NCI-H1105 treated with DMSO at 0.1 percent for 48 hours (cell line): ENCODE measurements around the gene CROCC2.
A peak's percentile ranks its signal among the peaks of the same experiment; 100 is the strongest.

Source experiments
- DNase-seq: peaks from one replicate; lab custom pipeline; 2025; lab: John Stamatoyannopoulos, UW

CROCC2 gene

GRCh38 chr2:240875228-240876034, 30.7 kb upstream of the CROCC2 start:
- DNase-seq, result no peak

- DNase-seq, result no peak
Observed at GRCh38 chr2:240876035-240876474, 30.1 kb upstream of the CROCC2 start.

DNA sequence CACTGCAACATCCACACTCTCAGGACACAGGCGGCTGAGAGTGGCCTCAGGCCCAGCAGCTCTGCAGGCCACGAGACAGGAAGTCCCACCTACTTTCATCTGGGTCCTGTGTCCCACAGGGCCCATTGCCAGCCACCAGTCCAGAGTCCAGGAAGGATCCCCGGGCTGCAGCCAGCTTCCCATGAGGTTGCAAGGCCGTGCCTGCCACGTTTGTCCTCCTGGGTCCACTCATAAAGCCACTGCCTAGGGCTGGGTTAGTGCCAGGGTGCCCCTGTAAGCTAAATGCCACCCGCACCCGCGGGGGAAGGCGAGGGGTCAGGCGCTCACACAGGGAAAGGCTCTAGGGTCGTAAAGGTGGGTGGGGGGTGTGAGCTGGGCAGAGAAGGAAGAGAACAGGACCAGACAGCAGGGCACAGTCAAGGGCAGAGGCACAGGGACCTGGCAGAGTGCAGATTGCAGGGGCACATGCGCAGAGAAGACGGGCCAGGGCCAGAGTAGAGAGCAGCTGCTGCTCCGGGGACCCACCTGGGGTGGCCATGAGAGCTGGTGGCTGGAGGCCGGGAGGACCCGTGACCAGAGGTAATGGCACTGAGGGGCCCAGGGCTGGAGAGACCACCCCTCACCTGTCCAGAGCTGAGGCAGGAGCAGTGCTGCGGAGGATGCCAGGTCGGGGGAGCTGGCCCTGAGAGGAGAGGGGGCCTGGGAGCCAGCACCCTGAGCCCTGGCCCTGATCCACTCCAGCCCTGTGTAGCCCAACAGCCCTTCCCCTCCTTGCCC, 29.5 kb upstream of the CROCC2 start:
- DNase-seq, result no peak

GRCh38 chr2:240877460-240878340, 28.4 kb upstream of the CROCC2 start:
- no peak for DNase-seq

GRCh38 chr2:240878341-240878936, 27.7 kb upstream of the CROCC2 start:
- DNase-seq, result no peak

GRCh38 chr2:240879105-240879504, 27.0 kb upstream of the CROCC2 start:
- DNase-seq, result no peak

DNA sequence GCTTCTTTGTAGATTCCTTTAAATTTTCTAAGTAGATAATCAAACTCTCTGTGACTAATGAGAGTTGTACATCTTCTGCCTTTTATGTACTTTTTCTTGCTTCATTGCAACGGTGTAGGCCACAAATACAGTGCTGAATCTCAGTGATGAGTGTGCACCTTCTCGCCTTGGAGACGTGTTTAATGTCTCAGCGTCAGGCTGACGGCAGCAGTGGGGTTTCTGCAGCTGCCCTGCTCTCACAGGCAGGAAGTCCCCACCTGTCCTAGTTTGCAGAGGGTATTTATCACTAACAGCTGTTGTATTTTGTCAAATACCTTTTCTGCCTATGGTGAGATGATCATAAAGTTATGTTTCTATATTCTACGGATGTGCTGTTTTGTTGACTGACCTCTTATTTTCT, 24.2 kb upstream of the CROCC2 start:
- DNase-seq, result peak; percentile 71

GRCh38 chr2:240884221-240884620, 21.9 kb upstream of the CROCC2 start:
- DNase-seq, result no peak

- DNase-seq, result no peak
Observed at GRCh38 chr2:240884745-240885144, 21.4 kb upstream of the CROCC2 start.

DNA sequence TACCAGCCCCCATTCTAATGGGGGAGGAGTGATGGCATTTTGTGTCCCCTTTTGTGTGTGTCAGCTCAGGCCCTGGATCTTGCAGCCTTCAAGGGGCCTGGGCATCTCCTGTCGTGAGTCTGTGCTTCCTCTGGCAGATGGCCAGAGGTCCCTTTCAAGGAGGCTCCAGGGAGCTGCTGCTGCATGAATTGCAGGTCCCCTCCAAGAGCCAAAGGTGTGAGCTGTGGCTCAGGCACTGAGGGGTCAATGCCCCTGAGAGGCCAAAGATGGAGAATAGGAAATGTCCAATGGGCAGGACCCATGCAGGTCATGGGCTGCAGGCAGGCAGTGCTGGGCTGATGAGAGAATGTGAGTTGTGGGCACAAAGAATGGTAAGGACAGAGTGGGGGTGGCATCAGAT, 20.6 kb upstream of the CROCC2 start:
- no peak for DNase-seq

- DNase-seq, result no peak
Observed at GRCh38 chr2:240886023-240886565, 20.0 kb upstream of the CROCC2 start.

GRCh38 chr2:240886678-240887609, 19.2 kb upstream of the CROCC2 start:
- no peak for DNase-seq

GRCh38 chr2:240887631-240888030, 18.5 kb upstream of the CROCC2 start:
- no peak for DNase-seq

DNA sequence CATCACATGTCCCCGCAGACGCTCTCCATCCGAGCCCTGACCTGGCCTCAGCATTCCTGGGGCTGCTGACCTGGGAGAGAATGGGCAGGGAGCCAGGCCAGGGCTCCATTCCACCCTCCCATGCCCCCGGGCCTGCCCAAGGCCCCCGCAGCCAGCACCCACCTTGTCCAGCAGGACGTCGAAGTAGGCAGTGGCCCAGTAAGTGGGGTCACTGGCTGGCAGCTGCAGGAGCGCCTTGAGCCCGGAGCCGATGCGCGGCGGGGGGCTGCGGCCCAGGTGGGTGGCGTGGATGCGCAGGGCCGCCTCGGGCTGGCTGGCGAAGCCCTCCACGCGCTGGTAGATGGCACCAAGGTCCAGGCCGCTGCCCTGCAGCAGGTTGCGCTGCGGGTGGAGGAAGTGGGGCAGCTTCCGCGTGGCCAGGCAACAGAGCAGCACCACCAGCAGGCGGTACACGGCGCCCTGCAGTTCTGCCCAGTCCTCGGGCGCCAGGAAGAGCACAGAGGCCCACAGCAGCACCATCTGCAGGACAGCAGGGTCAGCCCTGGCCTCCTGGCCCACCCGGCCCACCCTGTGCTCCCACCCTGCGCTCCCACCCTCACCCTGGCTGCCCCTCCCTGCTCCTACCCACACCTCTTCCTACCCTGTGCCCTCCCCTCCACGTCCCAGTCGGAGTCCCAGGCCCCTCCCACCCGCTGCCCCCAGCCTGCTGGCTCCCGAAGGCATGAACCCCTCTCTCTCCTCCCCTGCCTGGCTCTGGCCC, 17.8 kb upstream of the CROCC2 start:
- DNase-seq, result no peak

- DNase-seq, result no peak
Observed at GRCh38 chr2:240888890-240889573, 17.1 kb upstream of the CROCC2 start.

- no peak for DNase-seq
Observed at GRCh38 chr2:240889601-240890560, 16.3 kb upstream of the CROCC2 start.

- DNase-seq, result no peak
Observed at GRCh38 chr2:240890691-240891090, 15.4 kb upstream of the CROCC2 start.
